HepG2 (cell line): ENCODE measurements around the gene SERPINA3. TPM values are rescaled to one million over a fixed set of nuclear protein-coding genes. Genes with fewer than 3 reads are reported as not detected.

Source experiments
- ATAC-seq: fragments of 200-7000 bp; cut with Tn5 transposase; 3 replicates; pipeline ENCODE4 v1.9.1; 2020; ENCODE audit warnings: mild to moderate bottlenecking, moderate library complexity
- BruUV-seq: library from RNA; stranded (reverse); fragments of 400-500 nt; replicated peaks from 2 replicates; lab custom pipeline; 2021; lab: Mats Ljungman, UMichigan
- CTCF ChIA-PET: fragments of 300-600 bp; formaldehyde crosslinking; extraction: SDS; loops from one replicate; lab custom pipeline; 2021; ENCODE audit warnings: low total read pairs, inconsistent platforms, low intra/inter-chr PET ratio; lab: Yijun Ruan, JAX
- POLR2A ChIA-PET: fragments of 350-600 bp; sonication (Branson Sonifier 250); formaldehyde crosslinking; loops from one replicate; lab custom pipeline; 2020; ENCODE audit warnings: antibody characterized with exemption, inconsistent platforms; lab: Yijun Ruan, JAX
- DNase-seq: peaks from one replicate; pipeline ENCODE4 v3.0.0-alpha.2; 2015; ENCODE audit warnings: low spot score
- FAIRE-seq: peaks from 3 replicates; lab custom pipeline; 2011; peaks lifted over from hg19 to GRCh38; lab: Jason Lieb, UNC
- H2AFZ ChIP-seq: one replicate; pipeline ENCODE4 v1.6.1; 2011; ENCODE audit warnings: low read length, inconsistent platforms
- H3K27ac ChIP-seq: fragments of 300-600 bp; 3 replicates; pipeline ENCODE4 v1.8.0; 2011; ENCODE audit warnings: mixed run types, mild to moderate bottlenecking, mixed read lengths, low read length, inconsistent platforms; ENCODE audit not compliant: insufficient read depth; ENCODE audit errors: extremely low read length
- H3K27me3 ChIP-seq, 2 experiments: fragments of 200-600 bp in 1 of 2; 2 replicates in 1 of 2; 3 replicates in 1 of 2; pipeline versions ENCODE4 v1.6.0 to v1.8.0; 2011; ENCODE audit warnings: low read length in 2 of 2, mild to moderate bottlenecking in 2 of 2, moderate library complexity in 2 of 2, inconsistent platforms in 1 of 2; ENCODE audit not compliant: insufficient read depth in 2 of 2, control insufficient read depth in 1 of 2
- H3K36me3 ChIP-seq, 2 experiments: fragments of 200-600 bp in 1 of 2; replicated peaks in 1 of 2; 2 replicates in 1 of 2; 3 replicates in 1 of 2; pipeline versions ENCODE4 v1.5.1 to v1.8.0; 2011; ENCODE audit warnings: low read length in 2 of 2, inconsistent platforms in 1 of 2; ENCODE audit not compliant: insufficient read depth in 2 of 2, control insufficient read depth in 1 of 2
- H3K4me1 ChIP-seq: 2 replicates; pipeline ENCODE4 v1.5.1; 2012; ENCODE audit warnings: low read length, inconsistent platforms; ENCODE audit not compliant: insufficient read depth
- H3K4me2 ChIP-seq: 2 replicates; pipeline ENCODE4 v1.6.0; 2011; ENCODE audit warnings: low read depth, low read length, inconsistent platforms
- H3K4me3 ChIP-seq, 3 experiments: fragments of 200-600 bp in 1 of 3; sonication (generic), shearing (Covaris generic) in 1 of 3; replicated peaks in 1 of 3; 2 replicates each; pipeline ENCODE4 v1.5.1; 2011 to 2016; ENCODE audit warnings: low read length in 3 of 3, inconsistent platforms in 2 of 3, low read depth in 2 of 3, mild to moderate bottlenecking in 2 of 3, control low read depth in 1 of 3, mixed read lengths in 1 of 3; ENCODE audit not compliant: insufficient read depth in 1 of 3
- H3K79me2 ChIP-seq: one replicate; pipeline ENCODE4 v1.6.1; 2011; ENCODE audit warnings: low read length, inconsistent platforms; ENCODE audit not compliant: insufficient read depth
- H3K9ac ChIP-seq: 2 replicates; pipeline ENCODE4 v1.6.0; 2011; ENCODE audit warnings: mild to moderate bottlenecking, low read depth, low read length, inconsistent platforms; ENCODE audit not compliant: insufficient read depth
- H3K9me3 ChIP-seq: 2 replicates; pipeline ENCODE4 v1.5.1; 2012; ENCODE audit warnings: mild to moderate bottlenecking, low read length
- H4K20me1 ChIP-seq: 2 replicates; pipeline ENCODE4 v1.6.0; 2011; ENCODE audit warnings: inconsistent platforms, mild to moderate bottlenecking, low read length, moderate library complexity; ENCODE audit not compliant: insufficient read depth
- HNF4A ChIP-seq: sonication (generic); formaldehyde crosslinking; IDR thresholded peaks from 2 replicates; pipeline ENCODE4 v1.4.0; 2020; ENCODE audit warnings: missing genetic modification reagents
- HNRNPL ChIP-seq: fragments of 200-400 bp; formaldehyde crosslinking; IDR thresholded peaks from 2 replicates; pipeline ENCODE4 v1.6.1; 2017; ENCODE audit warnings: mild to moderate bottlenecking, low read depth, low read length
- NFE2 ChIP-seq: sonication (generic); formaldehyde crosslinking; IDR thresholded peaks from 2 replicates; pipeline ENCODE4 v1.4.0; 2020; ENCODE audit warnings: missing genetic modification reagents
- NRL ChIP-seq: sonication (generic); formaldehyde crosslinking; IDR thresholded peaks from 2 replicates; pipeline ENCODE4 v1.5.0; 2020; ENCODE audit warnings: missing genetic modification reagents, mild to moderate bottlenecking, moderate library complexity, borderline replicate concordance
- SMC3 ChIP-seq: IDR thresholded peaks from 2 replicates; pipeline ENCODE4 v1.6.1; 2011; ENCODE audit warnings: low read length, improper control_type of control experiment
- ZNF687 ChIP-seq: sonication (generic); formaldehyde crosslinking; IDR thresholded peaks from 2 replicates; pipeline ENCODE4 v1.5.1; 2020; ENCODE audit warnings: mild to moderate bottlenecking, missing genetic modification reagents, moderate library complexity
- WGBS: methylation state at CpG from one replicate; pipeline ENCODE4 v1.1.6; 2017; ENCODE audit warnings: low lambda C conversion rate; 5-methylcytosine and 5-hydroxymethylcytosine counted together
- in situ Hi-C: cut with HindIII; loops from 2 replicates; pipeline ENCODE4 v1.10.0; 2017; ENCODE audit warnings: low pct_unique_long_range_greater_than_20kb; ENCODE audit not compliant: extremely low pct_ligation_motif_present
- intact Hi-C: fragments of 100-400 bp; cut with micrococcal nuclease; formaldehyde crosslinking; loops from one replicate; pipeline ENCODE4 v1.10.0; 2022; ENCODE audit not compliant: unreplicated experiment
- polyA plus RNA-seq, 8 experiments: library from polyadenylated mRNA; depleted of rRNA in 3 of 8; stranded (reverse) in 7 of 8; unstranded in 1 of 8; fragments of >200 nt; fragmentation: Illumina TruSeq in 4 of 8; extraction: Trizol in 4 of 8; gene quantifications; 2 replicates each; pipeline versions ENCODE4 v1.2.1 to v1.2.3, GENCODE V29; 2011 to 2016; ENCODE audit warnings: low read depth in 4 of 8, missing spikeins in 1 of 8, mixed read lengths in 1 of 8; ENCODE audit not compliant: insufficient read depth in 1 of 8
- total RNA-seq, 5 experiments: library from RNA; depleted of rRNA; stranded (reverse); fragments of >200 nt; fragmentation: Illumina TruSeq; extraction: Trizol; gene quantifications; 2 replicates each; pipeline ENCODE4 v1.2.3, GENCODE V29; 2016; ENCODE audit warnings: low read depth in 1 of 5

SERPINA3 gene
- total and polyA plus RNA-seq, 2 of the 13 experiments (the other 11 are each of a cell fraction or from before 2014, with no cell fraction given), result 825 to 2,200 TPM

GRCh38 chr14:94632305-94632590 is 20.1 kb downstream of the SERPINA3 start:
- Histone ChIP-seq H3K4me3 (no peak overlapping the region), H3K4me1 (peaks cover 61% of the 10 kb centered on the region), H4K20me1 (no peaks in the 10 kb centered on the region), H3K27me3 (no peaks in the 10 kb centered on the region), H2AFZ (no peak overlapping the region), H3K9ac (no peak overlapping the region), H3K9me3 (no peaks in the 10 kb centered on the region), H3K4me2 (no peak overlapping the region), H3K36me3 (no peaks in the 10 kb centered on the region), H3K27ac (no peak overlapping the region), H3K79me2 (no peaks in the 10 kb centered on the region)
- ChIA-PET POLR2A (interaction anchor here (0.6 to 1.4 kb wide), 2 partner anchors 9 to 33 kb away, joined by 3 read pairs; no protein-coding TSS in a partner anchor), CTCF (no interaction called here)
- in situ Hi-C loops, result no loop called here
- WGBS, result no CpG with 5 or more reads among the region's 4 CpGs
- DNase-seq (no peak), ATAC-seq (no peak), FAIRE-seq (no peak)
- TF ChIP-seq NRL, result 0 out of 2 replicates have a peak, but pooled peaks have one; percentile 17
- no peak for TF ChIP-seq HNF4A (CRISPR knock-in tag)
- TF ChIP-seq ZNF687 (CRISPR knock-in tag), result peak; percentile 21; the same call in 1 of the 2 replicates
- 0 out of 2 replicates have a peak, but pooled peaks have one; percentile 20 for TF ChIP-seq HNRNPL
- TF ChIP-seq SMC3, result no peak
- TF ChIP-seq NFE2 (CRISPR knock-in tag), result no peak
- intact Hi-C loops, result no loop called here
- no TSS peak for BruUV-seq
